Measurements from ENCODE around the gene TMTC1.

- TF ChIP-seq, protein P1, sequence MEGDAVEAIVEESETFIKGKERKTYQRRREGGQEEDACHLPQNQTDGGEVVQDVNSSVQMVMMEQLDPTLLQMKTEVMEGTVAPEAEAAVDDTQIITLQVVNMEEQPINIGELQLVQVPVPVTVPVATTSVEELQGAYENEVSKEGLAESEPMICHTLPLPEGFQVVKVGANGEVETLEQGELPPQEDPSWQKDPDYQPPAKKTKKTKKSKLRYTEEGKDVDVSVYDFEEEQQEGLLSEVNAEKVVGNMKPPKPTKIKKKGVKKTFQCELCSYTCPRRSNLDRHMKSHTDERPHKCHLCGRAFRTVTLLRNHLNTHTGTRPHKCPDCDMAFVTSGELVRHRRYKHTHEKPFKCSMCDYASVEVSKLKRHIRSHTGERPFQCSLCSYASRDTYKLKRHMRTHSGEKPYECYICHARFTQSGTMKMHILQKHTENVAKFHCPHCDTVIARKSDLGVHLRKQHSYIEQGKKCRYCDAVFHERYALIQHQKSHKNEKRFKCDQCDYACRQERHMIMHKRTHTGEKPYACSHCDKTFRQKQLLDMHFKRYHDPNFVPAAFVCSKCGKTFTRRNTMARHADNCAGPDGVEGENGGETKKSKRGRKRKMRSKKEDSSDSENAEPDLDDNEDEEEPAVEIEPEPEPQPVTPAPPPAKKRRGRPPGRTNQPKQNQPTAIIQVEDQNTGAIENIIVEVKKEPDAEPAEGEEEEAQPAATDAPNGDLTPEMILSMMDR (IDR thresholded peaks at IDR 0.05; ENCODE audit: low read depth, low read length), result no peak
- no peak for TF ChIP-seq EZH2phosphoT487 (IDR thresholded peaks at IDR 0.05; ENCODE audit: low read depth)
Measured at GRCh38 chr12:29762637-29763300, 21.0 kb downstream of the TMTC1 start.

All from OCI-LY3 (cell line).